C4-2B (cell line): ENCODE measurements around the gene OR6M1.

Experiments
- ZFX ChIP-seq: fragments of 450-650 bp; IDR thresholded peaks from 2 replicates; pipeline ENCODE4 v1.6.1; 2017
- TF ChIP-seq, protein P1 (sequence below): fragments of 450-650 bp; conservative IDR thresholded peaks from 2 replicates; pipeline ENCODE4 v1.5.1; 2017; ENCODE audit warnings: mild to moderate bottlenecking

DNA sequence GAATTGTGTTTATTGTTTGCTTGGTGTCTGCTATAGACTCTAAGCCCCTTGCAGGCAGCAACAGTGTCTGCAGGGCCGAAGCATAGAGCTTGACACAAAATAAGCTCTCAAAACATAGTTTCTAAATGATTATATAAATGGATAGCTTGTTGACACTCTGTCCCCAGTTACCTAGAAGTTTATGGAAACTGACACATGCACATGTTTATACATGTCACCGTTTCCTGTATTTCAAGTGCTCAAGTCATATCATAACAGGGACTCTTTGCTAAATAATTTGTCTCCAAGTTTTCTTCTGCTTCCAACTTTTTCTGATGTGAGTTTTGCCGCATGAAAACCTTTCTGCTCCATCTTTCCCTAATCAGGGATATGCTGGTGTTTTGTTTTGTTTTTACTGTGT is 48.2 kb downstream of the OR6M1 start:
- TF ChIP-seq, protein P1, sequence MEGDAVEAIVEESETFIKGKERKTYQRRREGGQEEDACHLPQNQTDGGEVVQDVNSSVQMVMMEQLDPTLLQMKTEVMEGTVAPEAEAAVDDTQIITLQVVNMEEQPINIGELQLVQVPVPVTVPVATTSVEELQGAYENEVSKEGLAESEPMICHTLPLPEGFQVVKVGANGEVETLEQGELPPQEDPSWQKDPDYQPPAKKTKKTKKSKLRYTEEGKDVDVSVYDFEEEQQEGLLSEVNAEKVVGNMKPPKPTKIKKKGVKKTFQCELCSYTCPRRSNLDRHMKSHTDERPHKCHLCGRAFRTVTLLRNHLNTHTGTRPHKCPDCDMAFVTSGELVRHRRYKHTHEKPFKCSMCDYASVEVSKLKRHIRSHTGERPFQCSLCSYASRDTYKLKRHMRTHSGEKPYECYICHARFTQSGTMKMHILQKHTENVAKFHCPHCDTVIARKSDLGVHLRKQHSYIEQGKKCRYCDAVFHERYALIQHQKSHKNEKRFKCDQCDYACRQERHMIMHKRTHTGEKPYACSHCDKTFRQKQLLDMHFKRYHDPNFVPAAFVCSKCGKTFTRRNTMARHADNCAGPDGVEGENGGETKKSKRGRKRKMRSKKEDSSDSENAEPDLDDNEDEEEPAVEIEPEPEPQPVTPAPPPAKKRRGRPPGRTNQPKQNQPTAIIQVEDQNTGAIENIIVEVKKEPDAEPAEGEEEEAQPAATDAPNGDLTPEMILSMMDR: no peak
- no peak for TF ChIP-seq ZFX
